HepG2 (cell line): Measurements from ENCODE around the gene ATP4A. TPM values are rescaled to one million over a fixed set of nuclear protein-coding genes. Genes with fewer than 3 reads are reported as not detected.

Experiments used
- ATAC-seq: fragments of 200-7000 bp; cut with Tn5 transposase; 3 replicates; pipeline ENCODE4 v1.9.1; 2020; ENCODE audit warnings: mild to moderate bottlenecking, moderate library complexity
- BruUV-seq: library from RNA; stranded (reverse); fragments of 400-500 nt; replicated peaks from 2 replicates; lab custom pipeline; 2021; lab: Mats Ljungman, UMichigan
- CTCF ChIA-PET: fragments of 300-600 bp; formaldehyde crosslinking; extraction: SDS; loops from one replicate; lab custom pipeline; 2021; ENCODE audit warnings: low total read pairs, inconsistent platforms, low intra/inter-chr PET ratio; lab: Yijun Ruan, JAX
- POLR2A ChIA-PET: fragments of 350-600 bp; sonication (Branson Sonifier 250); formaldehyde crosslinking; loops from one replicate; lab custom pipeline; 2020; ENCODE audit warnings: antibody characterized with exemption, inconsistent platforms; lab: Yijun Ruan, JAX
- DNase-seq: peaks from one replicate; pipeline ENCODE4 v3.0.0-alpha.2; 2015; ENCODE audit warnings: low spot score
- FAIRE-seq: peaks from 3 replicates; lab custom pipeline; 2011; peaks lifted over from hg19 to GRCh38; lab: Jason Lieb, UNC
- H2AFZ ChIP-seq: one replicate; pipeline ENCODE4 v1.6.1; 2011; ENCODE audit warnings: low read length, inconsistent platforms
- H3K27ac ChIP-seq: fragments of 300-600 bp; 3 replicates; pipeline ENCODE4 v1.8.0; 2011; ENCODE audit warnings: mixed run types, mild to moderate bottlenecking, mixed read lengths, low read length, inconsistent platforms; ENCODE audit not compliant: insufficient read depth; ENCODE audit errors: extremely low read length
- H3K27me3 ChIP-seq, 2 experiments: fragments of 200-600 bp in 1 of 2; 2 replicates in 1 of 2; 3 replicates in 1 of 2; pipeline versions ENCODE4 v1.6.0 to v1.8.0; 2011; ENCODE audit warnings: low read length in 2 of 2, mild to moderate bottlenecking in 2 of 2, moderate library complexity in 2 of 2, inconsistent platforms in 1 of 2; ENCODE audit not compliant: insufficient read depth in 2 of 2, control insufficient read depth in 1 of 2
- H3K36me3 ChIP-seq, 2 experiments: fragments of 200-600 bp in 1 of 2; replicated peaks in 1 of 2; 2 replicates in 1 of 2; 3 replicates in 1 of 2; pipeline versions ENCODE4 v1.5.1 to v1.8.0; 2011; ENCODE audit warnings: low read length in 2 of 2, inconsistent platforms in 1 of 2; ENCODE audit not compliant: insufficient read depth in 2 of 2, control insufficient read depth in 1 of 2
- H3K4me1 ChIP-seq: 2 replicates; pipeline ENCODE4 v1.5.1; 2012; ENCODE audit warnings: low read length, inconsistent platforms; ENCODE audit not compliant: insufficient read depth
- H3K4me2 ChIP-seq: 2 replicates; pipeline ENCODE4 v1.6.0; 2011; ENCODE audit warnings: low read depth, low read length, inconsistent platforms
- H3K4me3 ChIP-seq, 3 experiments: fragments of 200-600 bp in 1 of 3; sonication (generic), shearing (Covaris generic) in 1 of 3; replicated peaks in 1 of 3; 2 replicates each; pipeline ENCODE4 v1.5.1; 2011 to 2016; ENCODE audit warnings: low read length in 3 of 3, inconsistent platforms in 2 of 3, low read depth in 2 of 3, mild to moderate bottlenecking in 2 of 3, control low read depth in 1 of 3, mixed read lengths in 1 of 3; ENCODE audit not compliant: insufficient read depth in 1 of 3
- H3K79me2 ChIP-seq: one replicate; pipeline ENCODE4 v1.6.1; 2011; ENCODE audit warnings: low read length, inconsistent platforms; ENCODE audit not compliant: insufficient read depth
- H3K9ac ChIP-seq: 2 replicates; pipeline ENCODE4 v1.6.0; 2011; ENCODE audit warnings: mild to moderate bottlenecking, low read depth, low read length, inconsistent platforms; ENCODE audit not compliant: insufficient read depth
- H3K9me3 ChIP-seq: 2 replicates; pipeline ENCODE4 v1.5.1; 2012; ENCODE audit warnings: mild to moderate bottlenecking, low read length
- H4K20me1 ChIP-seq: 2 replicates; pipeline ENCODE4 v1.6.0; 2011; ENCODE audit warnings: inconsistent platforms, mild to moderate bottlenecking, low read length, moderate library complexity; ENCODE audit not compliant: insufficient read depth
- GATAD1 ChIP-seq: IDR thresholded peaks from 2 replicates; pipeline ENCODE4 v1.6.1; 2016; ENCODE audit warnings: missing genetic modification reagents, missing compliant biosample characterization
- MED8 ChIP-seq: sonication (generic); formaldehyde crosslinking; IDR thresholded peaks from 2 replicates; pipeline ENCODE4 v1.8.1; 2023; ENCODE audit warnings: mild to moderate bottlenecking, missing genetic modification reagents; ENCODE audit not compliant: insufficient replicate concordance
- ZNF720 ChIP-seq: sonication (generic); formaldehyde crosslinking; IDR thresholded peaks from 2 replicates; pipeline ENCODE4 v1.4.0; 2020; ENCODE audit warnings: missing genetic modification reagents
- WGBS: methylation state at CpG from one replicate; pipeline ENCODE4 v1.1.6; 2017; ENCODE audit warnings: low lambda C conversion rate; 5-methylcytosine and 5-hydroxymethylcytosine counted together
- in situ Hi-C: cut with HindIII; loops from 2 replicates; pipeline ENCODE4 v1.10.0; 2017; ENCODE audit warnings: low pct_unique_long_range_greater_than_20kb; ENCODE audit not compliant: extremely low pct_ligation_motif_present
- intact Hi-C: fragments of 100-400 bp; cut with micrococcal nuclease; formaldehyde crosslinking; loops from one replicate; pipeline ENCODE4 v1.10.0; 2022; ENCODE audit not compliant: unreplicated experiment
- polyA plus RNA-seq, 8 experiments: library from polyadenylated mRNA; depleted of rRNA in 3 of 8; stranded (reverse) in 7 of 8; unstranded in 1 of 8; fragments of >200 nt; fragmentation: Illumina TruSeq in 4 of 8; extraction: Trizol in 4 of 8; gene quantifications; 2 replicates each; pipeline versions ENCODE4 v1.2.1 to v1.2.3, GENCODE V29; 2011 to 2016; ENCODE audit warnings: low read depth in 4 of 8, missing spikeins in 1 of 8, mixed read lengths in 1 of 8; ENCODE audit not compliant: insufficient read depth in 1 of 8
- total RNA-seq, 5 experiments: library from RNA; depleted of rRNA; stranded (reverse); fragments of >200 nt; fragmentation: Illumina TruSeq; extraction: Trizol; gene quantifications; 2 replicates each; pipeline ENCODE4 v1.2.3, GENCODE V29; 2016; ENCODE audit warnings: low read depth in 1 of 5
- TF ChIP-seq, protein P1 (sequence below): sonication (generic); formaldehyde crosslinking; IDR thresholded peaks from 2 replicates; pipeline ENCODE4 v1.9.0; 2021; ENCODE audit warnings: missing genetic modification reagents, mild to moderate bottlenecking, borderline replicate concordance

The ATP4A gene
- total and polyA plus RNA-seq, 2 of the 13 experiments (the other 11 are each of a cell fraction or from before 2014, with no cell fraction given) = 0.08 to 0.11 TPM

DNA sequence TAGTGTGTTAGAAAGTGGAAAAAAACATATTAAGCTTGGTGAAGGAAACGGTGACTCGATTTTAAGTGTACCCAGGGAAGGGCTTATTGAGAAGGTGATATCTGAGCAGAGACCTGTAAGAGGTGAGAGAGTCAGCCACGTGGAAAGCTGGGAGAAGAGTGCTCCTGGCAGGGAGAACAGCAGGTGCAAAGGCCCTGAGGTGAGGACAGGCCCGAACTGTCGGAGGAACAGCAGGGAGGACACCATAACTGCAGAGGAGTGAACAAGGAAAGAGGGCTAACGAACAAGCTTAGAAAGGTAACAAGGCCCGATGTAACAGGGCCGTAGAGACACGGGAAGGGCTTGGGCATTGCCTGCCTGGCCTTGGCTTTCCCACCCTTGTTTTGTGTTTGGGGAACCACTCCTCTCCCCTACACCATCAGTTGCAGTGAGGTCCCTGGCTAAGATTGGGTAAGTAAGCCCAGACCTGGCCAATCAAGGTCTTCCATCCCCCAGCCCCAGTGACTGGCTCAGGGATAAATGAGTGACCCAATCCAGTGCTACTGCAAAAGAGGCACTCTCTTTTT is 7.3 kb downstream of the ATP4A start:
- no peak overlapping the region for H2AFZ ChIP-seq
- H3K27ac ChIP-seq = no peak overlapping the region
- H3K9ac ChIP-seq = no peak overlapping the region
- H3K79me2 ChIP-seq = no peaks in the 10 kb centered on the region
- no TSS peak for BruUV-seq
- no peak overlapping the region for H3K4me2 ChIP-seq
- no peaks in the 10 kb centered on the region for H3K9me3 ChIP-seq
- in situ Hi-C loops = loop anchor here (5.0 kb wide), 1 partner anchor 36 kb away; no protein-coding TSS in a partner anchor
- H3K4me3 ChIP-seq = no peak overlapping the region
- CTCF ChIA-PET = interaction anchor here (0.9 to 2.1 kb wide), 4 partner anchors 36 to 161 kb away, joined by 3 to 10 read pairs (median 7); partner anchors contain the start of gene KMT2B
- no peak for FAIRE-seq
- H3K27me3 ChIP-seq = peaks cover 1 to 43% of the 10 kb centered on the region in 2 experiments; a peak in 3 of 5 replicates
- no peaks in the 10 kb centered on the region for H3K36me3 ChIP-seq
- no peak for DNase-seq
- intact Hi-C loops = loop anchor here (5.0 to 10.0 kb wide), 3 partner anchors 36 to 89 kb away; partner anchors contain the start of genes COX6B1, ETV2 and HAUS5
- TF ChIP-seq ZNF720 (CRISPR knock-in tag) (no peak), GATAD1 (CRISPR knock-in tag) (0 out of 2 replicates have a peak, but pooled peaks have one; percentile 8), MED8 (CRISPR knock-in tag) (no peak)
- TF ChIP-seq, protein P1, sequence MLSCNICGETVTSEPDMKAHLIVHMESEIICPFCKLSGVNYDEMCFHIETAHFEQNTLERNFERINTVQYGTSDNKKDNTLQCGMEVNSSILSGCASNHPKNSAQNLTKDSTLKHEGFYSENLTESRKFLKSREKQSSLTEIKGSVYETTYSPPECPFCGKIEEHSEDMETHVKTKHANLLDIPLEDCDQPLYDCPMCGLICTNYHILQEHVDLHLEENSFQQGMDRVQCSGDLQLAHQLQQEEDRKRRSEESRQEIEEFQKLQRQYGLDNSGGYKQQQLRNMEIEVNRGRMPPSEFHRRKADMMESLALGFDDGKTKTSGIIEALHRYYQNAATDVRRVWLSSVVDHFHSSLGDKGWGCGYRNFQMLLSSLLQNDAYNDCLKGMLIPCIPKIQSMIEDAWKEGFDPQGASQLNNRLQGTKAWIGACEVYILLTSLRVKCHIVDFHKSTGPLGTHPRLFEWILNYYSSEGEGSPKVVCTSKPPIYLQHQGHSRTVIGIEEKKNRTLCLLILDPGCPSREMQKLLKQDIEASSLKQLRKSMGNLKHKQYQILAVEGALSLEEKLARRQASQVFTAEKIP (CRISPR knock-in tag) = no peak
- peaks cover 37% of the 10 kb centered on the region for H3K4me1 ChIP-seq
- no peak for ATAC-seq
- no peaks in the 10 kb centered on the region for H4K20me1 ChIP-seq
- POLR2A ChIA-PET = no interaction called here
- WGBS = 52% methylated on average over 9 of the region's 9 CpGs
